NB4 (cell line): ENCODE data around the gene TTLL13.
"Not testable (repeated sequence)": the region's sequence is repeated elsewhere in the genome, so short reads cannot be mapped to it uniquely, and the experiment has no call there.

Experiments
- DNase-seq: peaks from one replicate; pipeline ENCODE4 v3.0.0; 2010; ENCODE audit warnings: low read depth
- H3K4me3 ChIP-seq: one replicate; pipeline ENCODE4 v1.5.1; 2011; ENCODE audit warnings: mild to moderate bottlenecking, low read depth, low read length, moderate library complexity
- CTCF ChIP-seq: IDR thresholded peaks from one replicate; pipeline ENCODE4 v1.5.1; 2012; ENCODE audit warnings: low read depth, low read length
- MAX ChIP-seq: IDR thresholded peaks from 2 replicates; pipeline ENCODE4 v1.6.1; 2011; ENCODE audit warnings: low read depth, low read length
- MYC ChIP-seq: IDR thresholded peaks from 2 replicates; pipeline ENCODE4 v1.6.1; 2011; ENCODE audit warnings: low read depth, low read length
- POLR2A ChIP-seq: IDR thresholded peaks from 2 replicates; pipeline ENCODE4 v1.6.1; 2011; ENCODE audit warnings: mild to moderate bottlenecking; ENCODE audit not compliant: insufficient read length; ENCODE audit errors: extremely low read depth

TTLL13 gene

GRCh38 chr15:90241343-90242192 lies 7.8 kb upstream of the TTLL13 start:
- no peak for DNase-seq
- H3K4me3 ChIP-seq: no peak overlapping the region
- no peak for TF ChIP-seq MYC
- no peak for TF ChIP-seq CTCF
- no peak for TF ChIP-seq POLR2A
- no peak for TF ChIP-seq MAX

DNA sequence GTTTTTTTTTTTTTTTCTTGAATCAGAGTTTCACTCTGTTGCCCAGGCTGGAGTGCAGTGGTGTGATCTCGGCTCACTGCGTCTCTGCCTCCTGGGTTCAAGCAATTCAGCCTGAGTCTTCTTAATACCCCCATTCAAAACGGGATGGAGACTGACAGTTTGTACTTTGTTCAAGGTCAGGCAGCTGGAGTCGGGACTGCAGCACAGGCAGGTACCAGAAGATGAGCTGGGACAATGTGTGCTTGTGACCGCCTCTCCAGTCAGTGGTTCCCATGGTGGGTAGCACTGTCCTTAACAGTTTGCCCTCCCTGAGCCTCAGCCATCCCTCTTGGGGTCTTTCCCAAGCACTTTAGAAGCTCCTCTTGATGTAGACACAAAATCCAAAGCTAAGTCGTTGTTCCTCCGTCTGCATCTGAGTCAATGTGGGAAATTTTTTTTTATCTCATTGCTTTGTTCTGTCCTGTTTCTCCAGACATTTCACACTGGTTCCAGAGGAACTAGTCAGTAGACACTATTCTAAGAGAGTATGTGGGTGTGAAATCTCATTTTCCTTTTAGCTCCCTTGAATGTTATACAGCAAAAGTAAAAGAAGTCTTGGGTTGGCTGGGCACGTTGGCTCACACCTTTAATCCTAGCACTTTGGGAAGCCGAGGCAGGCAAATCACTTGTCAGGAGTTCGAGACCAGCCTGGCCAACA lies 5.3 kb upstream of the TTLL13 start:
- TF ChIP-seq POLR2A: no peak
- TF ChIP-seq MAX: no peak
- TF ChIP-seq MYC: no peak
- TF ChIP-seq CTCF: no peak
- no peak overlapping the region for H3K4me3 ChIP-seq
- DNase-seq: no peak

DNA sequence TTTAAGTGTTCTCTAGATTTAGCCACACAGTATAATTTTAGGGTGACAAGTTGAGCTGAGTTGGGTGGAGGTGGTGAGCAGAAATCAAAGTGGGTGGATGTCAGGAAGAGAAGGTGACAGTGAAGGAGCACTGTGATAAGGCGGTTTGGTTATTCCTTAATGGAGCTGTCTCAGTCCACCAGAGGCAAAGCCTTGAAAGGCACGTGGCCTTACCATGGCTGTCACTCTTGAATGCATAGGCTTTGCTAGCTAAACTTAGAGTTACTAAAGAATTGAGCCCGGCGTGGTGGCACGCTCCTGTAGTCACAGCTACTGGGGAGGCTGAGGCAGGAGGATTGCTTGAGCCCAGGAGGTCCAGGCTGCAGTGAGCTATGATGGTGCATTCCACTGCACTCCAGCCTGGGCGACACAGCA lies 560 bp upstream of the TTLL13 start:
- DNase-seq: no peak
- no peak overlapping the region for H3K4me3 ChIP-seq

DNA sequence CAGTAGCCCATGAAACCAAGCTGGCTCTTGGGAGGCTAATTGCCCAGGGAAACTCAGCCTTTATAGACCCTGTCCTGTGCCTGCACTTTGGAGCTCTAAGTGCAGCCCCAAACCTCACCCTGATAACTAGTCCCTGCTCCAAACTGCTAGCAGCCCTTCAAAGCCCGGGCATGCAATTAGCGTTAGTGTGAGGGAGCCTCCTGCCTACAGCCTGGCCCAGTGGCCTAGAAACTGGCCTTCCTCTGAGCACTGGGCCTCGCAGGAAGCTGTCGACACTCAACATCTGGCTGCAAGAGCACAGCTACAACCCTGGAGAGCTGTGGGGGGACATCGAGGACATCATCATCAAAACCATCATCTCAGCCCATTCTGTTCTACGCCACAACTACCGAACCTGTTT lies 8.4 kb downstream of the TTLL13 start:
- no peak for TF ChIP-seq MYC
- TF ChIP-seq MAX: no peak
- TF ChIP-seq CTCF: no peak
- TF ChIP-seq POLR2A: no peak
- DNase-seq: no peak
- no peak overlapping the region for H3K4me3 ChIP-seq

More for the DNA sequence above, 560 bp upstream of the TTLL13 start:
- TF ChIP-seq CTCF (no peak), POLR2A (no peak), MAX (no peak), MYC (no peak)

DNA sequence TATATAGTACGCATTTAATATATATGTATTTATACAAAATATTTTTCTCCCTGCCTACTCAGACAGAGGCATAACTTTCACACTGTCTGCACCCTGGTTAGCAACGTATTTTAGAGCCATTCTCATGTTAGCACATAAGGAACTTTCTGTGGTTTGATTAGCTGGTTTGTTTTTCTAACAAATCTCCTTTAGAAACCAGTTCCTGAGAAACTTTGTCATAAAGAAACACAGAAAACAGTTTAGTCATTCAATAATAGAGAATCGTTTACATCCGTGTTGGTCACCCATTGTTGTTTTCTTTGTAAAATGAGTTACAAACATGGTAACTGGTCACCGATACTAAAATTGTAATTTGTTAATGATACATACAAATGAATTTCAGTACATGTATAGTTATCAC lies 10.2 kb downstream of the TTLL13 start:
- no peak for DNase-seq
- TF ChIP-seq POLR2A: no peak
- TF ChIP-seq CTCF: no peak
- no peak overlapping the region for H3K4me3 ChIP-seq

GRCh38 chr15:90260731-90261130 lies 11.4 kb downstream of the TTLL13 start:
- H3K4me3 ChIP-seq, DNase-seq: not testable (repeated sequence)
